ENCODE results near the gene CARD14.
"Not testable (repeated sequence)": the region's sequence is repeated elsewhere in the genome, so short reads cannot be mapped to it uniquely, and the experiment has no call there.

CARD14 gene

DNA sequence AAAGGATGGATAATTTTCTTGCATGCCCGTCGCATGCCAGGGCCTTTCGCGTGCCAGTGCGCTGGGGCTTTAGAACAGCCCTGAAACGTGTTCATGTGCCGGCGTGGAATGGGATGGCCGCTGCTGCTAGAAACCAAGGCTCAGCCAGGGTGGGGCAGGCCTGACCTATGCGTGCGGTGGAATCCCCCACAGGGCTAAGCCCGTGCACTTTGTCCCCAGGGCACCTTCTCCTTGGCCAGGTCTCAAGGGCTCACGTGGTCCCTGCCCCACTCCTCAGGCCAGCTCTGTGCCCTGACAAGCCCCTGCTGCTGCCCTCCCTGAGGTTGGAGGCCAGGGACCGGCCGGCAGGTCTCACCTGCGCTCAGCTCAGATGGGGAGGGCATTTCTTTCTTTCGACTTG, 77.7 kb downstream of the CARD14 start:
- in situ Hi-C loops (cut with MboI; ENCODE audit: low sequenced_read_pairs), result no loop called here

DNA sequence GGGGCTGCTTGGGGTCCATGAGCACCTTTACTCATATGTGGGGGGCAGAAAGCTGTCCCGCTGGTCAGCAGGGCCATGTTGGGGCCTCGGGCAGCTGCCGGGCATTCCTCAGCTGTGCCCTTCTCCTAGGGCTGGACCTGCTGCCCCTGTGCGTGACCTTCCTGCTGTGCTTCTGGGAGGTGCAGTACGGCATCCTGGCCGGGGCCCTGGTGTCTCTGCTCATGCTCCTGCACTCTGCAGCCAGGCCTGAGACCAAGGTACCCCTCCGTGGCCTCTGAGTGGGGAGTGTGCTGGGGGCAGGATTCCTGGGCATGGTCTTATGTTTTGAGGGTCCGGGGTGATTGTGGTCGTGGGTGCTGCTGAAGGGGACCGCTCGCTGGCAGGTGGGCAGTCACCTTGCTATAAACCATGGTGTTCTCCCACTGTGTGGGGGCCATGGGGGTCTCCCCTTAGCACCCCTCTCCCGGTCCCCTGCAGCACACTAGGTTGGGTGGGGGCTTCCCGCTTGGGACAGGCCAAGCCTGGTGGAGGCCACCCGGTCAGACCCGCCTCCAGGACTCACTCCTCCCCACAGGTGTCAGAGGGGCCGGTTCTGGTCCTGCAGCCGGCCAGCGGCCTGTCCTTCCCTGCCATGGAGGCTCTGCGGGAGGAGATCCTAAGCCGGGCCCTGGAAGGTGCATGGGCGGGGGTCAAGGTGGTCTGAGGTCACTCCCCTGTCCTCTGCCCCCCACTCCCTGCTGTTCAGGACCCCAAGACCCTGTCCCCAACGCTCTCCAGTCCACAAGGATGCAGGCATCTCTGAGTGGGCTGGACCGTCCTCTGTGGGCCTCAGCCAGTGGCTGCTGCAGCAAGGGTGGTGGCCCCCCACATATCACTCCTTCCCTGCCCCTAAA, 78.4 kb downstream of the CARD14 start:
- in situ Hi-C loops (cut with MboI; ENCODE audit: low sequenced_read_pairs), result no loop called here

DNA sequence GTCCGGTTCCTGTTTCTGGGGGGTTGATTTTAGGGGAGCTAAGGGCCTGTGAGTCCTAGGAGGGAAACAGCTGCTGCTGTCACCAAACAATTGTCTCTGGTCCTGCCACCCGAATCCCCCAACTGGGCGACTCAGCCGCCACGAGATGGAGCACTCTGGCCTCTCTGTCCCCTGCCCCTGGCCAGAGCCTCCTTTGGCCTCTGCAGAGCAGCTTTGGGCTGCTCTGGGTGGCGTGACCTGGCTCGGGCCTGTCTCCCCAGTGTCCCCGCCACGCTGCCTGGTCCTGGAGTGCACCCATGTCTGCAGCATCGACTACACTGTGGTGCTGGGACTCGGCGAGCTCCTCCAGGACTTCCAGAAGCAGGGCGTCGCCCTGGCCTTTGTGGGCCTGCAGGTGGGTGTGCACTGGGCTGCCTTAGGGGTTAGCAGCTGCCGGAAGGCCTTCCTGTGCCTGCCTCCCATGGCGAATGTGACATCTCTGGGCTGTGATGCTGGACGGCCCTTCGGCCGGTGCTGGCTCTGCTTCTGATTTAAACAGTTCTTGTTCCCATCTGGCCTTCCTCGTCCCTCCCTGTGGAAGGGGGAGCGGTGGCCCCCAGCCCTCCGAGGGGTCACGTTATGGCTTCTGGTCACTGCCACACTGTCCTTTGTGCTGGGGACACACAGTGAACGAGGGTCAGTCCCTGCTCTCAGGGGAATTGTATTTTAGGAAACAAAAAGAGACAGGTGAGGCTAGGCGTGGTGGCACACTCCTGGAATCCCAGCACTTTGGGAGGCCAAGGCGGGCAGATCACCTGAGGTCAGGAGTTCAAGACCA, 79.3 kb downstream of the CARD14 start:
- in situ Hi-C loops (cut with MboI; ENCODE audit: low sequenced_read_pairs), result no loop called here

DNA sequence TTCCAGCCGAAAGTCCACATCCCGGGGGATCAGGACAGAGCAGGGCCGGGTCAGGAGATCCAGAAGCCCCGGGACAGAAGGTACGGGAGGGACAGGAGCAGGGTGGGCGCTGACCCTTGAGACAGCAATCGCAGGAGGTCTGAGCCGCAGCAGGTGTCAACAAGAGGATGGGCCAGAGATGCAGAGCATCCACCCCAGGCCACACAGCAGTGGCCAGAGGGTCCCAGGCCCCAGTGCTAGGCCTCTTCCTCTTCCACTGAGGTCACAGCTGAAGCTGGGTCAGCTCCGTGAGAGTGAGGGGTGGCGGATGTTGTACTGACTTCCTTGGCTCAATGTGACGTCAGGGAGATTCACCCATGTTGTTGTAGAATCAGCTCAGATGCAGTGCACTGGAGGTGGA, 82.1 kb downstream of the CARD14 start:
- in situ Hi-C loops (cut with MboI; ENCODE audit: low sequenced_read_pairs), result no loop called here

DNA sequence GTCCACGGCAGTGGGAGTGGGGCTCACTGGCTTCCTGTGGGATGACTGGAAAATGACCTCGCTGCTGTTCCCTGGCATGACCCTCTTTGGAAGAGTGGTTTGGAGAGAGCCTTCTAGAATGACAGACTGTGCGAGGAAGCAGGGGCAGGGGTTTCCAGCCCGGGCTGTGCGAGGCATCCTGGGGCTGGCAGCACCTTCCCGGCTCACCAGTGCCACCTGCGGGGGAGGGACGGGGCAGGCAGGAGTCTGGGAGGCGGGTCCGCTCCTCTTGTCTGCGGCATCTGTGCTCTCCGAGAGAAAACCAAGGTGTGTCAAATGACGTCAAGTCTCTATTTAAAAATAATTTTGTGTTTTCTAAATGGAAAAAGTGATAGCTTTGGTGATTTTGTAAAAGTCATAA, 83.0 kb downstream of the CARD14 start:
- in situ Hi-C loops (cut with MboI; ENCODE audit: low sequenced_read_pairs), result no loop called here

DNA sequence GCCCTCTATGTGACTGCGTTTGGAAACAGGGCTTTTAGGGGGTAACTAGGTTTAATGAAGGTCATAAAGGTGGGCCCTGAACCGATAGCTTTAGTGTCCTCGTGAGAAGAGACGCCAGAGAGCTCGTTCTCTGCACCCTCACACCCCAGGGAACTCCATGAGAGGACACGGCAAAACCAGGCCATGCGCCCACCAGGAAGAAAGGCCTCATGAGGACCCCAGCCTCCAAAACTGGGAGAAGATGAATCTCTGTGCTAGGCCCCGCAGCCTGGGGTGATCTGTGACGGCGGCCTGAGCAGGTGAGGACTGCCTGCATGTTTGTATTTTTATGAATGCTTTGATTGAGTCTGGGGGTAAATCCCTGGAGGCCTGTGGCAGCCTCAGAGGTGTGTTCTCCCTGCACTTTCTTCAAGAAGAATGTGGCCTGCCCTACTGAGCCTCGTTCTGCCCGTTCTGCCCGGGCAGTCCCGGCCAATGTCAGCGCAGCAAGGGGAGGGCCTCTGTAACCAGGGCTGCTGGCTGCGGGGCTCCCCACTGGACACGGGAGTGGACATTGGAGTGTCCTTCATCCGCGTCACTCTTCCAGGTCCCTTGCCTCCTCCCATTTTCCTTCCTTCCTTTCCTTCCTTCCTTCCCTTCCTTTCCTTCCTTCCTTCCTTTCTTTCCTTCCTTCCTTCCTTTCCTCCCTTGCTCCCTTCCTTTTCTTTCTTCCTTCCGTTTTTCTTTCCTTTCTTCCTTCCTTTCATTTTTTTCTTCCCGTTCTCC, 84.0 kb downstream of the CARD14 start:
- in situ Hi-C loops (cut with MboI; ENCODE audit: low sequenced_read_pairs), result no loop called here

DNA sequence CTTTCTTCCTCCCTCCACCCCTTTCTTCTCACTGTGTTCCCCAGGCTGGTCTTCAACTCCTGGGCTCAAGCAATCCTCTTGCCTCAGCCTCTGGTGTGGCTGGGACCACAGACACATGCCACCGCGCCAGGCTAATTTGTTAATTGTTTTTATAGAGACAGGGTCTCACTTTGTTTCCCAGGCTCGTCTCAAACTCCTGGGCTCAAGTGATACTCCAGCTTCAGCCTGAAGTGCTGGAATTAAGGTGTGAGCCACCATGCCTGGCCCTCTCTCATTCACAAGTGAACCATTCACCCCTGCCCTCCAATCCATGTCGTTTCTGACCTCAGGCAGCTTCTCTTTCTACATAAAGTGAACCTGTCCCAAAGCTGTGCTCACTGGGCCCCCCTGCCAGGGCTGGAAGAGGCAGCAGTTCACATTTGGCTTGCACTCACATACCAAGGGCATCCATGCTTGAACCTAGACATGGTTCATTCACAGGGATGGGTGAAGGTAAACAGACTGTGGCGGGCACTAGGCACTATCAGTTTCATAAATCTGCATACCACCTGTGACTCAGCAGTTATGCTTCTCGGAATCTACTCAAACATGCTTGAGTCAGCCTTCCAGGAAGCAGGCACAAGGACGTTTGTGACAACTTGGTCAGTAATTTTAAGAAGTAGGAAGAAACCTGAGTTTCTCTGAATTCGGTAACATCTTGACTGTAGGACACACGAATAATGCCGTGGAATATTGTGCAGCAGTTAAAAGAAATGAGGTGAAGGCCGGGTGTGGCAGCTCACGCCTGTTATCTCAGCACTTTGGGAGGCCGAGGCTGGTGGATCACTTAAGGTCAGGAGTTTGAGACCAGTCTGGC, 84.8 kb downstream of the CARD14 start:
- in situ Hi-C loops (cut with MboI; ENCODE audit: low sequenced_read_pairs), result no loop called here

DNA sequence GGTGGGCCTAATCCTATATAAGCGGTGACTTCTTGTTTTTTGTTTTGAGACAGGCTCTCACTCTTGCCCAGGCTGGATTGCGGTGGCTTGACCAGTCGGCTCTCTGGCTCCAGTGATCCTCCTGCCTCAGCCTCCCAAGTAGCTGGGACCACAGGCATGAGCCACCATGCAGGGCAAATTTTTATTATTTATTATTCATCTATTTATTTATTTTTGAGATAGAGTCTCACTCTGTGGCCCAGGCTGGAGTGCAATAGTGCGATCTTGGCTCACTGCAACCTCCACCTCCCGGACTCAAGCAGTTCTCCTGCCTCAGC, 86.2 kb downstream of the CARD14 start:
- in situ Hi-C loops (cut with MboI; ENCODE audit: low sequenced_read_pairs), result no loop called here

DNA sequence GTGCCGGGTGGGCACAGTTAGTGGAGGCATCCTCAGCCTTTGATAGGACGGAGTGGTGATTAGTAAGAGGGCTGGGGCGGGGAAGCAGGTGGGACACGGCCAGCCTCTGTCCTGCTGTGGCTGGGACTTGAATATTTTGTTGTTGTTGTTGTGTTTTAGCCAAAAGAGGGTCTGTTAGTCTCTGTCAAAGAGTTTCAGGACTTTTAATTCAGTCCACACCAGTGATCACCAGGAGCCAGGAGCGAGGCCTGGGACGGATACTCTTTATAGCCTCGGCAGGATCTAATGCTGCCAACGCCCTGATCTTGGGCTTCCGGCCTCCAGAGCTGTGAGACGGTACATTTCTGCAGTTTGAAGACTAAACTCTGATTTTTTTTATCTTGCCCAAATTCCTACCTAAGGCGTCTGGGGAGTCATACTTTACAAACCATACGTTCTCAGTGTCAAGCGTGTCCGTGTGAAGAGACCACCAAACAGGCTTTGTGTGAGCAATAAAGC, 87.9 kb downstream of the CARD14 start:
- in situ Hi-C loops (cut with MboI; ENCODE audit: low sequenced_read_pairs), result no loop called here

DNA sequence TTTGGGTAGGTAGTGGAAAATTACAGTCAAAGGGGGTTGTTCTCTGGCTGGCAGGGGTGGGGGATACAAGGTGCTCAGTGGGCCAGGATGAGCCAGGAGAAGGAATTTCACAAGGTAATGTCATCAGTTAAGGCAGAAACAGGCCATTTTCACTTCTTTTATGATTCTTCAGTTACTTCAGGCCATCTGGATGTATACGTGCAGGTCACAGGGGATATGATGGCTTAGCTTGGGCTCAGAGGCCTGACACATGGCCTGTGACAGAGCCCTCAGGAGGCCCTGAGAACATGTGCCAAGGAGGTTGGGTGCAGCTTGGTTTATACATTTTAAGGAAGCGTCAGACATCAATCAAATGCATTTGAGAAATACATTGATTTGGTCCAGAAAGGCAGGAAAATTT, 88.5 kb downstream of the CARD14 start:
- in situ Hi-C loops (cut with MboI; ENCODE audit: low sequenced_read_pairs), result not testable (repeated sequence)
